Astrocyte of the spinal cord (primary cell): ENCODE data around the gene RIMS3.
"Not testable (repeated sequence)": the region's sequence is repeated elsewhere in the genome, so short reads cannot be mapped to it uniquely, and the experiment has no call there.

Experiments
- DNase-seq: peaks from one replicate; pipeline ENCODE4 v3.0.0; 2011; ENCODE audit warnings: low read depth, low spot score
- H3K4me3 ChIP-seq: 2 replicates; pipeline ENCODE4 v1.5.1; 2011; ENCODE audit warnings: low read depth, mild to moderate bottlenecking, low read length, moderate library complexity
- CTCF ChIP-seq: IDR thresholded peaks from 2 replicates; pipeline ENCODE4 v1.5.1; 2012; ENCODE audit warnings: low read depth, mild to moderate bottlenecking, low read length, inconsistent platforms
- in situ Hi-C: cut with HindIII; loops from 2 replicates; pipeline ENCODE4 v1.10.0; 2017; ENCODE audit warnings: low sequenced_read_pairs

Gene RIMS3

GRCh38 chr1:40709802-40710278 is 44.4 kb upstream of the RIMS3 start:
- DNase-seq = no peak
- peak overlapping the region; percentile 76 for H3K4me3 ChIP-seq
- in situ Hi-C loops = no loop called here
- no peak for TF ChIP-seq CTCF

- TF ChIP-seq CTCF = no peak
- in situ Hi-C loops = no loop called here
- DNase-seq = peak; percentile 98
- H3K4me3 ChIP-seq = peak overlapping the region; percentile 76
Observed at GRCh38 chr1:40709100-40709801, 43.8 kb upstream of the RIMS3 start.

- TF ChIP-seq CTCF = no peak
- in situ Hi-C loops = no loop called here
- peak; percentile 97 for DNase-seq
- peak overlapping the region; percentile 76 for H3K4me3 ChIP-seq
Observed at GRCh38 chr1:40708750-40709099, 43.2 kb upstream of the RIMS3 start.

GRCh38 chr1:40706626-40707025 is 41.1 kb upstream of the RIMS3 start:
- in situ Hi-C loops = no loop called here
- TF ChIP-seq CTCF = no peak

GRCh38 chr1:40704817-40705733 is 39.6 kb upstream of the RIMS3 start:
- H3K4me3 ChIP-seq = no peak overlapping the region
- in situ Hi-C loops = no loop called here
- TF ChIP-seq CTCF = no peak
- no peak for DNase-seq

More at GRCh38 chr1:40706626-40707025, 41.1 kb upstream of the RIMS3 start:
- DNase-seq = no peak
- no peak overlapping the region for H3K4me3 ChIP-seq

GRCh38 chr1:40703316-40703715 is 37.8 kb upstream of the RIMS3 start:
- peak; percentile 85 for DNase-seq
- TF ChIP-seq CTCF = no peak
- in situ Hi-C loops = no loop called here
- H3K4me3 ChIP-seq = no peak overlapping the region

- in situ Hi-C loops, DNase-seq, H3K4me3 ChIP-seq: not testable (repeated sequence)
Observed at GRCh38 chr1:40702810-40703209, 37.3 kb upstream of the RIMS3 start.
